ENCODE results near the gene HDLBP.

Gene HDLBP

DNA sequence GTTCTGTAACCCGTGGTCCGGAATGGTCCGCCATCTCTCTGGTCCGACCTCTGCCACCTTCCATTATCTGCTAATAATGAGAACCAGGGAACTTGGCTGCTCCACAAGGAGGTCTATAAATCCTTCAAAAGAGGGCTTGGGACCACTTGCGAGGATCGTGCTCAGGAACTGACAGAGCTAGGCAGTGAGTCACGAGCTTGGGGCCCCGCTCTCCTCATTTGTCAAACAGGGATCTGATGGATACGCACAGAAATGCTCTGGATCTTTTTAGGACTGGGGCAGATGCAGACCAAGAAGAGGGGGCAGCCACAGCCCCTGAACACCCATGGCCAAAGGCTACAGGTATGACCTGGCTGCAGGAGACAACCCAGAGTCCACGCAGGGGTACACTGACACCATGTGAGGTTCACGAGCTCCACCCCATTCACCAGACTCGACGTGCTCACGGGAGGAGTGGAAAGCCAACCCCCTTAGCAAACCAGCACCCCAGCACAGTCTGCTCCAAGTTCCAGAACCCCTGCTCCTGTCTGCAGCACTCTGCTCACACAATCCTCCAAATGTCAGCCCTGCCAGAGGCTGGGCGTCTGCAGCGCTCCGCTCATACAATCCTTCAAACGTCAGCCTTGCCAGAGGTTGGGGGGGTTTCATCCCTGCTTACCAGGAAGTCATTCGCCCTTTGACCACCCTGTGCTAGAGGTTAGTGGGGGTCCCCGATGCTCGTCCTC is 81.2 kb downstream of the HDLBP start:
- ATAC-seq, result no peak
- TF ChIP-seq, protein P1, sequence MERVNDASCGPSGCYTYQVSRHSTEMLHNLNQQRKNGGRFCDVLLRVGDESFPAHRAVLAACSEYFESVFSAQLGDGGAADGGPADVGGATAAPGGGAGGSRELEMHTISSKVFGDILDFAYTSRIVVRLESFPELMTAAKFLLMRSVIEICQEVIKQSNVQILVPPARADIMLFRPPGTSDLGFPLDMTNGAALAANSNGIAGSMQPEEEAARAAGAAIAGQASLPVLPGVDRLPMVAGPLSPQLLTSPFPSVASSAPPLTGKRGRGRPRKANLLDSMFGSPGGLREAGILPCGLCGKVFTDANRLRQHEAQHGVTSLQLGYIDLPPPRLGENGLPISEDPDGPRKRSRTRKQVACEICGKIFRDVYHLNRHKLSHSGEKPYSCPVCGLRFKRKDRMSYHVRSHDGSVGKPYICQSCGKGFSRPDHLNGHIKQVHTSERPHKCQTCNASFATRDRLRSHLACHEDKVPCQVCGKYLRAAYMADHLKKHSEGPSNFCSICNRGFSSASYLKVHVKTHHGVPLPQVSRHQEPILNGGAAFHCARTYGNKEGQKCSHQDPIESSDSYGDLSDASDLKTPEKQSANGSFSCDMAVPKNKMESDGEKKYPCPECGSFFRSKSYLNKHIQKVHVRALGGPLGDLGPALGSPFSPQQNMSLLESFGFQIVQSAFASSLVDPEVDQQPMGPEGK (CRISPR knock-in tag; IDR thresholded peaks at IDR 0.05; ENCODE audit: borderline replicate concordance), result no peak
- TF ChIP-seq ZFP30 (CRISPR knock-in tag; IDR thresholded peaks at IDR 0.05) (no peak), GLIS3 (CRISPR knock-in tag; IDR thresholded peaks at IDR 0.05) (no peak), ZNF565 (CRISPR knock-in tag; conservative IDR thresholded peaks at IDR 0.05; ENCODE audit: low read depth) (no peak), ESRRG (CRISPR knock-in tag; IDR thresholded peaks at IDR 0.05) (no peak), CSDC2 (CRISPR knock-in tag; IDR thresholded peaks at IDR 0.05) (no peak), ZNF8 (CRISPR knock-in tag; IDR thresholded peaks at IDR 0.05) (no peak), PPARA (CRISPR knock-in tag; IDR thresholded peaks at IDR 0.05; ENCODE audit: borderline replicate concordance) (no peak), ZNF70 (CRISPR knock-in tag; IDR thresholded peaks at IDR 0.05) (no peak)
- TF ChIP-seq, protein P2, sequence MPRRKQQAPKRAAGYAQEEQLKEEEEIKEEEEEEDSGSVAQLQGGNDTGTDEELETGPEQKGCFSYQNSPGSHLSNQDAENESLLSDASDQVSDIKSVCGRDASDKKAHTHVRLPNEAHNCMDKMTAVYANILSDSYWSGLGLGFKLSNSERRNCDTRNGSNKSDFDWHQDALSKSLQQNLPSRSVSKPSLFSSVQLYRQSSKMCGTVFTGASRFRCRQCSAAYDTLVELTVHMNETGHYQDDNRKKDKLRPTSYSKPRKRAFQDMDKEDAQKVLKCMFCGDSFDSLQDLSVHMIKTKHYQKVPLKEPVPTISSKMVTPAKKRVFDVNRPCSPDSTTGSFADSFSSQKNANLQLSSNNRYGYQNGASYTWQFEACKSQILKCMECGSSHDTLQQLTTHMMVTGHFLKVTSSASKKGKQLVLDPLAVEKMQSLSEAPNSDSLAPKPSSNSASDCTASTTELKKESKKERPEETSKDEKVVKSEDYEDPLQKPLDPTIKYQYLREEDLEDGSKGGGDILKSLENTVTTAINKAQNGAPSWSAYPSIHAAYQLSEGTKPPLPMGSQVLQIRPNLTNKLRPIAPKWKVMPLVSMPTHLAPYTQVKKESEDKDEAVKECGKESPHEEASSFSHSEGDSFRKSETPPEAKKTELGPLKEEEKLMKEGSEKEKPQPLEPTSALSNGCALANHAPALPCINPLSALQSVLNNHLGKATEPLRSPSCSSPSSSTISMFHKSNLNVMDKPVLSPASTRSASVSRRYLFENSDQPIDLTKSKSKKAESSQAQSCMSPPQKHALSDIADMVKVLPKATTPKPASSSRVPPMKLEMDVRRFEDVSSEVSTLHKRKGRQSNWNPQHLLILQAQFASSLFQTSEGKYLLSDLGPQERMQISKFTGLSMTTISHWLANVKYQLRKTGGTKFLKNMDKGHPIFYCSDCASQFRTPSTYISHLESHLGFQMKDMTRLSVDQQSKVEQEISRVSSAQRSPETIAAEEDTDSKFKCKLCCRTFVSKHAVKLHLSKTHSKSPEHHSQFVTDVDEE (CRISPR knock-in tag; IDR thresholded peaks at IDR 0.05), result no peak
- TF ChIP-seq, protein P3, sequence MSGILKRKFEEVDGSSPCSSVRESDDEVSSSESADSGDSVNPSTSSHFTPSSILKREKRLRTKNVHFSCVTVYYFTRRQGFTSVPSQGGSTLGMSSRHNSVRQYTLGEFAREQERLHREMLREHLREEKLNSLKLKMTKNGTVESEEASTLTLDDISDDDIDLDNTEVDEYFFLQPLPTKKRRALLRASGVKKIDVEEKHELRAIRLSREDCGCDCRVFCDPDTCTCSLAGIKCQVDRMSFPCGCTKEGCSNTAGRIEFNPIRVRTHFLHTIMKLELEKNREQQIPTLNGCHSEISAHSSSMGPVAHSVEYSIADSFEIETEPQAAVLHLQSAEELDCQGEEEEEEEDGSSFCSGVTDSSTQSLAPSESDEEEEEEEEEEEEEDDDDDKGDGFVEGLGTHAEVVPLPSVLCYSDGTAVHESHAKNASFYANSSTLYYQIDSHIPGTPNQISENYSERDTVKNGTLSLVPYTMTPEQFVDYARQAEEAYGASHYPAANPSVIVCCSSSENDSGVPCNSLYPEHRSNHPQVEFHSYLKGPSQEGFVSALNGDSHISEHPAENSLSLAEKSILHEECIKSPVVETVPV (CRISPR knock-in tag; IDR thresholded peaks at IDR 0.05), result no peak
- TF ChIP-seq, protein P4, sequence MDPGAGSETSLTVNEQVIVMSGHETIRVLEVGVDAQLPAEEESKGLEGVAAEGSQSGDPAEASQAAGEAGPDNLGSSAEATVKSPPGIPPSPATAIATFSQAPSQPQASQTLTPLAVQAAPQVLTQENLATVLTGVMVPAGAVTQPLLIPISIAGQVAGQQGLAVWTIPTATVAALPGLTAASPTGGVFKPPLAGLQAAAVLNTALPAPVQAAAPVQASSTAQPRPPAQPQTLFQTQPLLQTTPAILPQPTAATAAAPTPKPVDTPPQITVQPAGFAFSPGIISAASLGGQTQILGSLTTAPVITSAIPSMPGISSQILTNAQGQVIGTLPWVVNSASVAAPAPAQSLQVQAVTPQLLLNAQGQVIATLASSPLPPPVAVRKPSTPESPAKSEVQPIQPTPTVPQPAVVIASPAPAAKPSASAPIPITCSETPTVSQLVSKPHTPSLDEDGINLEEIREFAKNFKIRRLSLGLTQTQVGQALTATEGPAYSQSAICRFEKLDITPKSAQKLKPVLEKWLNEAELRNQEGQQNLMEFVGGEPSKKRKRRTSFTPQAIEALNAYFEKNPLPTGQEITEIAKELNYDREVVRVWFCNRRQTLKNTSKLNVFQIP (CRISPR knock-in tag; IDR thresholded peaks at IDR 0.05; ENCODE audit: borderline replicate concordance, low read depth), result no peak

DNA sequence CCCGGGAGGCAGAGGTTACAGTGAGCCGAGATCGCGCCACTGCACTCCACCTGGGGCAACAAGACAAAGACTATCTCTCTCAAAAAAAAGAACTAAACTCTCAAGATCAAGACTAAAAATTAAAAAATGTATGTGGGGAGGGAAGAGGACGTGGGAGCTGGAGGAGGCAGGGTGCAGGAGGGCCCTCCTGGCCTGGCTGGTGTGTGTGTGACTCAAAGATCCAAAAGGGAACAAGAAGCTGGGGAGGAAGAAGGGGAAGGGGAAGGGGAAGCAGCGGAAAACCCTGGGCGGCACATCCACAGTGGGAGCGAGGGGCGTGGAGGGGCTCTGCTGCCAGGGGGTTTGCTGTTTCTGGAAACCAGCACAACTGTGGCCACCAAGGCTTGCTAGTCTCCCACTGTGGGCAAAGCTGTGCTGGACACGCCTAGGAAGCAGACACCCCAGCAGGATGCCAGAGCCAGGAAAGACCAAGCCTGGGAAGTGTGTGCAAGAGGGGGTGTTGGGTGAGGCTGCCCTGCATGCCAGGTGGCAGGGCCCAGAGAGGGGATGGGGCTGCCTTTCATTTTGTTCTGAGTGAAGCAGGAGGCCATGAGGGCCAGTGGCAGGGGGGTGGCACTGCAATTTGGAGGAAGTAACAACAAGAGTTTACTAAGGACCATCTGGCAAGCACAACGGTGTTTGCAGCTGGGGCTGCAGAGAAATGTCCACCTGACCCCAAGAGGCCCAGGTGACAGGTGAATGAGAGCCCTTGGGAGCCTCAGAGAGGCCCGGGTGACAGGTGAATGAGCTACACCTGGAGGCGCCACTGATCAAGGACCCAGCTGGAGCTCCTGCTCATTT is 82.5 kb downstream of the HDLBP start:
- no peak for TF ChIP-seq TCF4 (CRISPR knock-in tag; IDR thresholded peaks at IDR 0.05; ENCODE audit: borderline replicate concordance)
- no peak for TF ChIP-seq ZNF565 (CRISPR knock-in tag; conservative IDR thresholded peaks at IDR 0.05; ENCODE audit: low read depth)
- no peak for TF ChIP-seq ZNF8 (CRISPR knock-in tag; IDR thresholded peaks at IDR 0.05)
- no peak for TF ChIP-seq ESRRG (CRISPR knock-in tag; IDR thresholded peaks at IDR 0.05)
- no peak for ATAC-seq

DNA sequence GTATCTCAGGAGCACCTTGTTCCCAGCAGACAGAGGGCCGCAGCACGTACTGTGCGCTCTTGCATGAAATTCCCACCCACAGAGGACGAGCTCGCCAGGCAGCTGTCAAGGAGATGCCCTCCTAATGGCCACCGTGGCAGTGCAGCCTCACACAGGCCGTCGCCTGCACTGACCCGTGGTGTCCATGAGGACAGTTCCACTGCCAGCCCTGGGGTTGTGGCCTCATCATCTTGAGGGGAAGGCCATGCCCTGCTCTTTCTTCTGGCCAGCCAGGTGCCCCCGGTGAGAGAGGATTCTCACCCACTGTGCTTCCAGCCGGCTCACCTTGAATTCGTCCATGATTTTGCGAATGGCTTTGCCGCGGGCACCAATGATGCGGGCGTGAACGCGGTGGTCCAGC is 85.0 kb downstream of the HDLBP start:
- no peak for TF ChIP-seq BACH2 (CRISPR knock-in tag; IDR thresholded peaks at IDR 0.05; ENCODE audit: borderline replicate concordance)
- TF ChIP-seq ZC3H10 (CRISPR knock-in tag; IDR thresholded peaks at IDR 0.05), result no peak
- no peak for TF ChIP-seq ZNF565 (CRISPR knock-in tag; conservative IDR thresholded peaks at IDR 0.05; ENCODE audit: low read depth)
- ATAC-seq, result no peak

DNA sequence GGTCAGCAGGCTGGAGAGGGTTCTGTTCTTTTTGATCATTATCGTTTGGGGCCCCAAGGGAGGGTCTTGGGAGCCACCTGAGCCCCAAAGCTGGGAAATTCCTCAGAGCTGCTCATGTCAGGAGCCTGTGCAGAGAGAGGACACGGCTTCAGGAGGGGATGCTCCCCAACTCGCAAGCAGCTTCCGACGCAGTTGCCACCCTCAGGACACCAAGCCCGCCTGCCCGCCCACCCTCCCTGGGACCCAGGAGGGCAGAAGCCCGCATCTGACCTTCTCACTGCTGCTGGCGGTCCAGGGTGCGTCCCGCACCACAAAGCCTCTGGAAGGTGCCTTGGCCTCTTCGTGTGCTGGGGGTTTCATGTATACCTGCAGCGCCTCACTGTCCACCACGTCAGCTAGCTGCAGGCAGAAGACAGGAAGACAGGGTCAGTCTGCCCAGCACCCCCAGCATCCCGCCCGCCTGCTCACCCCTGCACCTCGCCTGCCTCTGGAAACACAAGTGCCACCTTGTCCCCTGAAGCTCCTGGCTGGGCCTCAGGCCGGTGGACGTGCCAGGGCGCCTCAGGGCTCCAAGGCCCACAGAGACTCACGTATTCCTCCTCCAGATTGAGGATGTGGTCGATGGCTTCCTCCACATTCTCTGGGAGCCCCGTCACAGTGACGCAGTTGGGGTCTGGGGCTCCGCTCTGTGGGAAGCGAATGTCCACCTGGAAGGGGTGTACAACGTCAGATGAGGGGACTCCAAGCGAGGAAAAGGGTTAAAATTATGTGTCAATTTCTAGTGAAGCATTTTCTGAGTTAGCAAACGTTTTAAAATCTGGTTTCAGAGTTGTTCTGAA is 85.7 kb downstream of the HDLBP start:
- ATAC-seq, result no peak
- TF ChIP-seq ESRRG (CRISPR knock-in tag; IDR thresholded peaks at IDR 0.05) (no peak), ZNF565 (CRISPR knock-in tag; conservative IDR thresholded peaks at IDR 0.05; ENCODE audit: low read depth) (no peak), ZNF70 (CRISPR knock-in tag; IDR thresholded peaks at IDR 0.05) (no peak), ZFP30 (CRISPR knock-in tag; IDR thresholded peaks at IDR 0.05) (no peak), RARB (CRISPR knock-in tag; IDR thresholded peaks at IDR 0.05) (no peak), SNAI2 (CRISPR knock-in tag; IDR thresholded peaks at IDR 0.05) (no peak), ZFP3 (CRISPR knock-in tag; IDR thresholded peaks at IDR 0.05) (no peak), TCF4 (CRISPR knock-in tag; IDR thresholded peaks at IDR 0.05; ENCODE audit: borderline replicate concordance) (no peak)
- TF ChIP-seq, protein P3 (CRISPR knock-in tag; IDR thresholded peaks at IDR 0.05), result no peak
- TF ChIP-seq, protein P1 (CRISPR knock-in tag; IDR thresholded peaks at IDR 0.05; ENCODE audit: borderline replicate concordance), result no peak
- TF ChIP-seq, protein P5, sequence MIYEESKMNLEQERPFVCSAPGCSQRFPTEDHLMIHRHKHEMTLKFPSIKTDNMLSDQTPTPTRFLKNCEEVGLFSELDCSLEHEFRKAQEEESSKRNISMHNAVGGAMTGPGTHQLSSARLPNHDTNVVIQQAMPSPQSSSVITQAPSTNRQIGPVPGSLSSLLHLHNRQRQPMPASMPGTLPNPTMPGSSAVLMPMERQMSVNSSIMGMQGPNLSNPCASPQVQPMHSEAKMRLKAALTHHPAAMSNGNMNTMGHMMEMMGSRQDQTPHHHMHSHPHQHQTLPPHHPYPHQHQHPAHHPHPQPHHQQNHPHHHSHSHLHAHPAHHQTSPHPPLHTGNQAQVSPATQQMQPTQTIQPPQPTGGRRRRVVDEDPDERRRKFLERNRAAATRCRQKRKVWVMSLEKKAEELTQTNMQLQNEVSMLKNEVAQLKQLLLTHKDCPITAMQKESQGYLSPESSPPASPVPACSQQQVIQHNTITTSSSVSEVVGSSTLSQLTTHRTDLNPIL (CRISPR knock-in tag; IDR thresholded peaks at IDR 0.05; ENCODE audit: low read depth), result no peak
